HepG2 (cell line): ENCODE measurements around the gene AGTPBP1. TPM values are rescaled to one million over a fixed set of nuclear protein-coding genes. Genes with fewer than 3 reads are reported as not detected.

Experiments
- AHR ChIP-seq: IDR thresholded peaks from 2 replicates; pipeline ENCODE4 v1.6.1; 2018; ENCODE audit warnings: missing genetic modification reagents, missing compliant biosample characterization
- ATF1 ChIP-seq: IDR thresholded peaks from 2 replicates; pipeline ENCODE4 v1.6.1; 2016; ENCODE audit warnings: mild to moderate bottlenecking, control low read depth
- BHLHE40 ChIP-seq: IDR thresholded peaks from 2 replicates; pipeline ENCODE4 v1.6.1; 2011; ENCODE audit warnings: low read length, improper control_type of control experiment
- ELF1 ChIP-seq: sonication (generic); formaldehyde crosslinking; IDR thresholded peaks from 2 replicates; pipeline ENCODE4 v1.4.0; 2020; ENCODE audit warnings: missing genetic modification reagents
- HMGA1 ChIP-seq: sonication (generic); formaldehyde crosslinking; conservative IDR thresholded peaks from 2 replicates; pipeline ENCODE4 v1.4.0; 2020; ENCODE audit warnings: missing genetic modification reagents
- RBM39 ChIP-seq: fragments of 200-400 bp; formaldehyde crosslinking; IDR thresholded peaks from one replicate; pipeline ENCODE4 v1.6.1; 2018; ENCODE audit warnings: antibody characterized with exemption, mild to moderate bottlenecking, low read depth, low read length; ENCODE audit not compliant: poor library complexity, severe bottlenecking
- RELA ChIP-seq: sonication (generic); formaldehyde crosslinking; IDR thresholded peaks from 2 replicates; pipeline ENCODE4 v1.4.0; 2020; ENCODE audit warnings: missing genetic modification reagents
- SAP130 ChIP-seq: IDR thresholded peaks from 2 replicates; pipeline ENCODE4 v1.6.1; 2016; ENCODE audit warnings: low read depth
- TCF7 ChIP-seq: sonication (generic); IDR thresholded peaks from 2 replicates; pipeline ENCODE4 v1.6.1; 2016; ENCODE audit warnings: antibody characterized with exemption, low read depth
- YY1 ChIP-seq: IDR thresholded peaks from 2 replicates; pipeline ENCODE4 v1.6.1; 2011; ENCODE audit warnings: low read length, low read depth, moderate library complexity, mild to moderate bottlenecking; ENCODE audit not compliant: insufficient read depth, insufficient replicate concordance
- ZNF160 ChIP-seq: sonication (generic); formaldehyde crosslinking; IDR thresholded peaks from 2 replicates; pipeline ENCODE4 v1.8.0; 2022; ENCODE audit warnings: mild to moderate bottlenecking, inconsistent platforms, missing genetic modification reagents
- ZNF34 ChIP-seq: sonication (generic); formaldehyde crosslinking; IDR thresholded peaks from 2 replicates; pipeline ENCODE4 v1.4.0; 2020; ENCODE audit warnings: mild to moderate bottlenecking, missing genetic modification reagents, borderline replicate concordance
- ZNF350 ChIP-seq: sonication (generic); formaldehyde crosslinking; IDR thresholded peaks from 2 replicates; pipeline ENCODE4 v1.4.0; 2020; ENCODE audit warnings: mild to moderate bottlenecking, low read depth, missing genetic modification reagents, borderline replicate concordance
- ZNF446 ChIP-seq: sonication (generic); formaldehyde crosslinking; IDR thresholded peaks from 2 replicates; pipeline ENCODE4 v1.5.0; 2020; ENCODE audit warnings: mild to moderate bottlenecking, missing genetic modification reagents
- ZNF563 ChIP-seq: sonication (generic); formaldehyde crosslinking; IDR thresholded peaks from 2 replicates; pipeline ENCODE4 v1.8.0; 2022; ENCODE audit warnings: mild to moderate bottlenecking, moderate library complexity, missing genetic modification reagents
- ZNF788 ChIP-seq: sonication (generic); formaldehyde crosslinking; IDR thresholded peaks from 2 replicates; pipeline ENCODE4 v1.5.0; 2020; ENCODE audit warnings: mild to moderate bottlenecking, missing genetic modification reagents, borderline replicate concordance
- polyA plus RNA-seq, 8 experiments: library from polyadenylated mRNA; depleted of rRNA in 3 of 8; stranded (reverse) in 7 of 8; unstranded in 1 of 8; fragments of >200 nt; fragmentation: Illumina TruSeq in 4 of 8; extraction: Trizol in 4 of 8; gene quantifications; 2 replicates each; pipeline versions ENCODE4 v1.2.1 to v1.2.3, GENCODE V29; 2011 to 2016; ENCODE audit warnings: low read depth in 4 of 8, missing spikeins in 1 of 8, mixed read lengths in 1 of 8; ENCODE audit not compliant: insufficient read depth in 1 of 8
- total RNA-seq, 5 experiments: library from RNA; depleted of rRNA; stranded (reverse); fragments of >200 nt; fragmentation: Illumina TruSeq; extraction: Trizol; gene quantifications; 2 replicates each; pipeline ENCODE4 v1.2.3, GENCODE V29; 2016; ENCODE audit warnings: low read depth in 1 of 5
- TF ChIP-seq, protein P1 (sequence below): sonication (generic); formaldehyde crosslinking; IDR thresholded peaks from 2 replicates; pipeline ENCODE4 v1.4.0; 2020; ENCODE audit warnings: missing genetic modification reagents
- TF ChIP-seq, protein P2 (sequence below): sonication (generic); formaldehyde crosslinking; IDR thresholded peaks from 2 replicates; pipeline ENCODE4 v1.4.0; 2020; ENCODE audit warnings: missing genetic modification reagents
- TF ChIP-seq, protein P3 (sequence below): sonication (generic); formaldehyde crosslinking; IDR thresholded peaks from 2 replicates; pipeline ENCODE4 v1.5.0; 2020; ENCODE audit warnings: mild to moderate bottlenecking, missing genetic modification reagents
- TF ChIP-seq, protein P4 (sequence below): conservative IDR thresholded peaks from 2 replicates; pipeline ENCODE4 v1.6.1; 2018; ENCODE audit warnings: missing genetic modification reagents
- TF ChIP-seq, protein P5 (sequence below): sonication (generic); formaldehyde crosslinking; IDR thresholded peaks from 2 replicates; pipeline ENCODE4 v1.8.0; 2022; ENCODE audit warnings: mild to moderate bottlenecking, missing genetic modification reagents; ENCODE audit not compliant: insufficient replicate concordance

Gene AGTPBP1
- total and polyA plus RNA-seq, 2 of the 13 experiments (the other 11 are each of a cell fraction or from before 2014, with no cell fraction given) = 9.7 to 22.3 TPM

DNA sequence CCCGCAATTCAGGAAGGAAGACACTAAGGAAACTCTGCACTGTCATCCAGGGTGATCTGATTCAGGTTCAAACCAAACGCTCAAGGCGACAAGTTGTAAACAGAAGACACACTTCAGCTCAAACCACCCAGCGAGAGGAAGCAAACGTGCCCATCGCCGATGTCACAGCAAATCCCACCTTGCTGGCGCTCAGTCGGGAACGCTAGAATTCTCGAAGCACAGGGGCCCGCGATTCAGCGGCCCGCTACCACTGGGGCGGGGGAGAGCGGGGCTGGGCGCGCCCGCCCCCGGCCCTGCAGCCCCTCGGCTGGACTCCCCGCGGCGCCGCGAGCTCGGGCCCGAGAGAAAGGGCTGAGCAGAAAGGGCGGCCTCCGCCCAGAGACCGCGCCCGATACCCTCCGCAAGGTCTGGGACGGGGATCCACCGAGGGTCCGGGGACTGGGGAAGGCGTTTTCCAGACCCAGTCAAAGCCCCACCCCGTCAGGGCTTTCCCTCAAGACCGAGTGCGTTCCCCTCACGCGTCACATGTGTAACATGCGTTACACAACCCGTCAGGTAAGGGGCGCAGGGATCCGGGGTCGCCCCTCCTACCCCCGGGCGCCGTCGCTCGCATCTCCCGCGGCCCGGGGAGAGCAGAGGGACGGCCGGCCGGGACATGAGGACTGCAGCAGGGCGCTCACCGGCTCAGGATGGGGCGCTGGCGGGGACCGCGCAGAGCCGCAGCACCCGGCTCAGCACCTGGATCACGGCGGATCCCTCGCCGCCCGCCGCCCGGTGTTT lies 469 bp downstream of the AGTPBP1 start (continued):
- TF ChIP-seq HMGA1 (no peak), ZNF563 (CRISPR knock-in tag) (0 out of 2 replicates have a peak, but pooled peaks have one; percentile 50), ZNF160 (no peak), ZNF350 (CRISPR knock-in tag) (no peak), ZNF788 (CRISPR knock-in tag) (no peak; the same call in 1 of the 2 replicates), YY1 (no peak), AHR (no peak), TCF7 (no peak), ZNF34 (no peak), RBM39 (peak; percentile 67), BHLHE40 (no peak), ZNF446 (CRISPR knock-in tag) (peak; percentile 67; the same call in 1 of the 2 replicates), ATF1 (CRISPR knock-in tag) (no peak), SAP130 (CRISPR knock-in tag) (no peak; the same call in 1 of the 2 replicates), ELF1 (no peak), RELA (CRISPR knock-in tag) (no peak)
- TF ChIP-seq, protein P1, sequence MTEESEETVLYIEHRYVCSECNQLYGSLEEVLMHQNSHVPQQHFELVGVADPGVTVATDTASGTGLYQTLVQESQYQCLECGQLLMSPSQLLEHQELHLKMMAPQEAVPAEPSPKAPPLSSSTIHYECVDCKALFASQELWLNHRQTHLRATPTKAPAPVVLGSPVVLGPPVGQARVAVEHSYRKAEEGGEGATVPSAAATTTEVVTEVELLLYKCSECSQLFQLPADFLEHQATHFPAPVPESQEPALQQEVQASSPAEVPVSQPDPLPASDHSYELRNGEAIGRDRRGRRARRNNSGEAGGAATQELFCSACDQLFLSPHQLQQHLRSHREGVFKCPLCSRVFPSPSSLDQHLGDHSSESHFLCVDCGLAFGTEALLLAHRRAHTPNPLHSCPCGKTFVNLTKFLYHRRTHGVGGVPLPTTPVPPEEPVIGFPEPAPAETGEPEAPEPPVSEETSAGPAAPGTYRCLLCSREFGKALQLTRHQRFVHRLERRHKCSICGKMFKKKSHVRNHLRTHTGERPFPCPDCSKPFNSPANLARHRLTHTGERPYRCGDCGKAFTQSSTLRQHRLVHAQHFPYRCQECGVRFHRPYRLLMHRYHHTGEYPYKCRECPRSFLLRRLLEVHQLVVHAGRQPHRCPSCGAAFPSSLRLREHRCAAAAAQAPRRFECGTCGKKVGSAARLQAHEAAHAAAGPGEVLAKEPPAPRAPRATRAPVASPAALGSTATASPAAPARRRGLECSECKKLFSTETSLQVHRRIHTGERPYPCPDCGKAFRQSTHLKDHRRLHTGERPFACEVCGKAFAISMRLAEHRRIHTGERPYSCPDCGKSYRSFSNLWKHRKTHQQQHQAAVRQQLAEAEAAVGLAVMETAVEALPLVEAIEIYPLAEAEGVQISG (CRISPR knock-in tag) = 0 out of 2 replicates have a peak, but pooled peaks have one; percentile 5
- TF ChIP-seq, protein P2, sequence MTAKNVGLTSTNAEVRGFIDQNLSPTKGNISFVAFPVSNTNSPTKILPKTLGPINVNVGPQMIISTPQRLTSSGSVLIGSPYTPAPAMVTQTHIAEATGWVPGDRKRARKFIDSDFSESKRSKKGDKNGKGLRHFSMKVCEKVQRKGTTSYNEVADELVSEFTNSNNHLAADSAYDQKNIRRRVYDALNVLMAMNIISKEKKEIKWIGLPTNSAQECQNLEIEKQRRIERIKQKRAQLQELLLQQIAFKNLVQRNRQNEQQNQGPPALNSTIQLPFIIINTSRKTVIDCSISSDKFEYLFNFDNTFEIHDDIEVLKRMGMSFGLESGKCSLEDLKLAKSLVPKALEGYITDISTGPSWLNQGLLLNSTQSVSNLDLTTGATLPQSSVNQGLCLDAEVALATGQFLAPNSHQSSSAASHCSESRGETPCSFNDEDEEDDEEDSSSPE = no peak
- TF ChIP-seq, protein P3, sequence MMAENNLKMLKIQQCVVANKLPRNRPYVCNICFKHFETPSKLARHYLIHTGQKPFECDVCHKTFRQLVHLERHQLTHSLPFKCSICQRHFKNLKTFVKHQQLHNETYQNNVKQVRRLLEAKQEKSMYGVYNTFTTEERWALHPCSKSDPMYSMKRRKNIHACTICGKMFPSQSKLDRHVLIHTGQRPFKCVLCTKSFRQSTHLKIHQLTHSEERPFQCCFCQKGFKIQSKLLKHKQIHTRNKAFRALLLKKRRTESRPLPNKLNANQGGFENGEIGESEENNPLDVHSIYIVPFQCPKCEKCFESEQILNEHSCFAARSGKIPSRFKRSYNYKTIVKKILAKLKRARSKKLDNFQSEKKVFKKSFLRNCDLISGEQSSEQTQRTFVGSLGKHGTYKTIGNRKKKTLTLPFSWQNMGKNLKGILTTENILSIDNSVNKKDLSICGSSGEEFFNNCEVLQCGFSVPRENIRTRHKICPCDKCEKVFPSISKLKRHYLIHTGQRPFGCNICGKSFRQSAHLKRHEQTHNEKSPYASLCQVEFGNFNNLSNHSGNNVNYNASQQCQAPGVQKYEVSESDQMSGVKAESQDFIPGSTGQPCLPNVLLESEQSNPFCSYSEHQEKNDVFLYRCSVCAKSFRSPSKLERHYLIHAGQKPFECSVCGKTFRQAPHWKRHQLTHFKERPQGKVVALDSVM = no peak
- TF ChIP-seq, protein P4, sequence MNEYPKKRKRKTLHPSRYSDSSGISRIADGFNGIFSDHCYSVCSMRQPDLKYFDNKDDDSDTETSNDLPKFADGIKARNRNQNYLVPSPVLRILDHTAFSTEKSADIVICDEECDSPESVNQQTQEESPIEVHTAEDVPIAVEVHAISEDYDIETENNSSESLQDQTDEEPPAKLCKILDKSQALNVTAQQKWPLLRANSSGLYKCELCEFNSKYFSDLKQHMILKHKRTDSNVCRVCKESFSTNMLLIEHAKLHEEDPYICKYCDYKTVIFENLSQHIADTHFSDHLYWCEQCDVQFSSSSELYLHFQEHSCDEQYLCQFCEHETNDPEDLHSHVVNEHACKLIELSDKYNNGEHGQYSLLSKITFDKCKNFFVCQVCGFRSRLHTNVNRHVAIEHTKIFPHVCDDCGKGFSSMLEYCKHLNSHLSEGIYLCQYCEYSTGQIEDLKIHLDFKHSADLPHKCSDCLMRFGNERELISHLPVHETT (CRISPR knock-in tag) = no peak
- TF ChIP-seq, protein P5, sequence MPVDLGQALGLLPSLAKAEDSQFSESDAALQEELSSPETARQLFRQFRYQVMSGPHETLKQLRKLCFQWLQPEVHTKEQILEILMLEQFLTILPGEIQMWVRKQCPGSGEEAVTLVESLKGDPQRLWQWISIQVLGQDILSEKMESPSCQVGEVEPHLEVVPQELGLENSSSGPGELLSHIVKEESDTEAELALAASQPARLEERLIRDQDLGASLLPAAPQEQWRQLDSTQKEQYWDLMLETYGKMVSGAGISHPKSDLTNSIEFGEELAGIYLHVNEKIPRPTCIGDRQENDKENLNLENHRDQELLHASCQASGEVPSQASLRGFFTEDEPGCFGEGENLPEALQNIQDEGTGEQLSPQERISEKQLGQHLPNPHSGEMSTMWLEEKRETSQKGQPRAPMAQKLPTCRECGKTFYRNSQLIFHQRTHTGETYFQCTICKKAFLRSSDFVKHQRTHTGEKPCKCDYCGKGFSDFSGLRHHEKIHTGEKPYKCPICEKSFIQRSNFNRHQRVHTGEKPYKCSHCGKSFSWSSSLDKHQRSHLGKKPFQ (CRISPR knock-in tag) = no peak
